ENCODE measurements around the gene NOMO2. TPM values are rescaled to one million over a fixed set of nuclear protein-coding genes. Genes with fewer than 3 reads are reported as not detected.
A peak's percentile ranks its signal among the peaks of the same experiment; 100 is the strongest.
"Not testable (repeated sequence)": the region's sequence is repeated elsewhere in the genome, so short reads cannot be mapped to it uniquely, and the experiment has no call there.

NOMO2 gene
- total RNA-seq, 1 donor from 2014 or later, result 118 TPM

DNA sequence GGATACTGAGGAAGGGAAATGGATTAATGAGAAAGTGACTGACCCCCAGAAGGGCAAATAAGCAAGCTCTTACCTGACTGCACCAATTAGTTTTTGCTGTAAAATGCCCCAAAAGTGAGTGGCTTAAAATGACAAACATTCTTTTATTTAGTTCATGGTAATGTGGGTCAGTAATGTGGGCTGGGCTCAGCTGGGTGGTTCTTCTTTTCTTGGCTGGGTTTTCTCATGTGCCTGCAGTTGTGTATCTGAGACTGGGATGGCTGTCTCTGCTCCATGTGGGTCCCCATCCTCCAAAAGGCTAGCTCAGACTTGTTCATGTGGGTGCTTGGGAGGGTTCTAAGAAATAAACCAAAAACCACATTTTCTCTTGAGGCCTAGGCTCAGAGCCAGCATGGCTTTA is 29.5 kb upstream of the NOMO2 start:
- intact Hi-C loops (cut with DNase I); DNase-seq; H3K27ac ChIP-seq; H3K27me3 ChIP-seq (ENCODE audit: low read depth); ATAC-seq; H3K9me3 ChIP-seq; H3K36me3 ChIP-seq; H3K4me3 ChIP-seq; H3K4me1 ChIP-seq: not testable (repeated sequence)

DNA sequence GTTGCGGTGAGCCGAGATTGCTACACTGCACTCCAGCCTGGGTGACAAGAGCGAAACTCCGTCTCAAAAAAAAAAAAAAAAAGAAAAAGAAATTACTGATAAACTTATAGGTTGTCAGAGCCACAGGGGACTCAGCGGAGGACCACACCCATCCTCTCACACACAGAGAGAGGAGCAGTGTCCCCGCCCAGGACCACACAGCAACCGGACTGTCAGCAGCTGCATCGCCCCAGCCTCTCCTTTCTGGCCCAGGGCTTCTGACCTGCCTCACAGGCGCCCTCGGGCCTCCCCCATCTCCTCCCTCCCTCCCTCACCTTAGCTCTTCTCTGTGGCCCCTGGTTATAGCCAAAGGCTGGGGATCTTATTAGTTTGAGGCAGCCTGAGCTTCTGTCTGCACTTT is 27.9 kb upstream of the NOMO2 start:
- H3K36me3 ChIP-seq; H3K4me3 ChIP-seq; H3K4me1 ChIP-seq; H3K9me3 ChIP-seq; H3K27me3 ChIP-seq (ENCODE audit: low read depth); H3K27ac ChIP-seq; intact Hi-C loops (cut with DNase I); ATAC-seq; DNase-seq: not testable (repeated sequence)

GRCh38 chr16:18586560-18587540 is 25.0 kb upstream of the NOMO2 start:
- H3K27me3 ChIP-seq (ENCODE audit: low read depth); H3K4me1 ChIP-seq; intact Hi-C loops (cut with DNase I); ATAC-seq; DNase-seq; H3K36me3 ChIP-seq; H3K27ac ChIP-seq; H3K4me3 ChIP-seq; H3K9me3 ChIP-seq: not testable (repeated sequence)

DNA sequence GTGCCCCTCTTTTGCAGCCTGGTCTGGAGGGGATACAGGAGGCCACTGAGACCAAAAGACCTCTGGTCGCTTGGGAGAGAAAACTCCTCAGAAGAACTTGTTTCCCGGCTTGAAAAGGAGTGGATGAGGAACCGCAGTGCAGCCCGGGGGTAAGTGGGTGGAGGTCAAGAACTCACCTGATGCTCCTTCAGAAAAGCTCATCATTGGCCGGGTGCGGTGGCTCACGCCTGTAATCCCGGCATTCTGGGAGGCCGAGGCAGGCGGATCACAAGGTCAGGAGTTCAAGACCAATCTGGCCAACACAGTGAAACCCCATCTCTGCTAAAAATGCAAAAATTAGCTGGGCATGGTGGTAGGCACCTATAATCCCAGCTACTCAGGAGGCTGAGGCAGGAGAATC is 23.9 kb upstream of the NOMO2 start:
- H3K27ac ChIP-seq; H3K27me3 ChIP-seq (ENCODE audit: low read depth); ATAC-seq; DNase-seq; H3K4me1 ChIP-seq; H3K9me3 ChIP-seq; intact Hi-C loops (cut with DNase I); H3K36me3 ChIP-seq; H3K4me3 ChIP-seq: not testable (repeated sequence)

GRCh38 chr16:18582902-18583301 is 21.0 kb upstream of the NOMO2 start:
- Histone ChIP-seq H3K36me3 (no peaks in the 10 kb centered on the region), H3K4me3 (no peak overlapping the region), H3K9me3 (no peaks in the 10 kb centered on the region), H3K27me3 (ENCODE audit: low read depth) (no peaks in the 10 kb centered on the region), H3K27ac (no peak overlapping the region), H3K4me1 (no peaks in the 10 kb centered on the region)
- no peak for TF ChIP-seq CTCF (IDR thresholded peaks at IDR 0.05)
- no peak for DNase-seq
- intact Hi-C loops (cut with DNase I), result no loop called here
- ATAC-seq, result no peak

GRCh38 chr16:18580396-18580795 is 18.5 kb upstream of the NOMO2 start:
- H3K36me3 ChIP-seq; H3K4me1 ChIP-seq; H3K4me3 ChIP-seq; intact Hi-C loops (cut with DNase I); H3K27ac ChIP-seq; H3K27me3 ChIP-seq (ENCODE audit: low read depth); H3K9me3 ChIP-seq; DNase-seq: not testable (repeated sequence)
- ATAC-seq, result peak; percentile 84 to 85

DNA sequence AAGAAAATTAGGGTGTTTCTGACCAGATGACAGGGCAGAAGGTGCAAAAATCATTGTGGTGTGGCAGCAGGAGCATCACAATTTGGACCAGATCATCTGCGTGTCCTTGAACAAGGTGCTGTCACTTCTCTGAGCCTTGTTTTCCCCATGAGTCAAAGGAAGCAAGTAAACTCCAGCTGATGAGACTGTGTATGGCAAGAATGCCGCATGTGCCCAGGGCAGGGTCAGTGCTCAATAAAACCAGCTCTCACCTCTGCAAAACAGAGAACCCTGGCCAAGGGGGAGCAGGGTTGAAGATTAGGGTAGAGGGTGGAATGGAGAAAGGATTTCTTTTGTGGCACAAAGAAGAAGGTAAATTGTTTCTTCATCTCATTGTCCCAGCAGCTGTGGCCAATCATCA is 17.4 kb upstream of the NOMO2 start:
- intact Hi-C loops (cut with DNase I); H3K9me3 ChIP-seq; H3K27ac ChIP-seq; H3K27me3 ChIP-seq (ENCODE audit: low read depth); DNase-seq; ATAC-seq; H3K4me1 ChIP-seq; H3K4me3 ChIP-seq; H3K36me3 ChIP-seq: not testable (repeated sequence)

DNA sequence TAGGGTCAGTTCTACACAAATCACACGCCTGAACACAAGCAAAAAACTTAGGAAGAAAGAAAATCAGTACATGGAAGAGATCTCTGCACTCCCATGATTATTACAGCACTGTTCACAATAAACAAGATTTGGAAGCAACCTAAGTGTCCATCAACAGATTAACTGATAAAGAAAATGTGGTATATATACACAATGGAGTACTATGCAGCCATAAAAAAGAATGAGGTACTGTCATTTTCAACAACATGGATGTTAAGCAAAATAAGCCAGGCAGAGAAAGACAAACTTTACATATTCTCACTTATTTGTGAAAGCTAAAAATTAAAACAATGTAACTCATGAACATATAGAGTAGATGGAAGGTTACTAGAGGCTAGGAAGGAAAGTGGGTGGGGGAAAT is 16.0 kb upstream of the NOMO2 start:
- H3K36me3 ChIP-seq; ATAC-seq; H3K4me1 ChIP-seq; H3K9me3 ChIP-seq; H3K4me3 ChIP-seq; intact Hi-C loops (cut with DNase I); DNase-seq; H3K27ac ChIP-seq; H3K27me3 ChIP-seq (ENCODE audit: low read depth): not testable (repeated sequence)

GRCh38 chr16:18575945-18576344 is 14.0 kb upstream of the NOMO2 start:
- H3K9me3 ChIP-seq; H3K27me3 ChIP-seq (ENCODE audit: low read depth); DNase-seq; H3K4me1 ChIP-seq; H3K4me3 ChIP-seq; intact Hi-C loops (cut with DNase I); H3K36me3 ChIP-seq: not testable (repeated sequence)
- ATAC-seq, result peak; percentile 12 to 32
- peak overlapping the region; percentile 31 for H3K27ac ChIP-seq

DNA sequence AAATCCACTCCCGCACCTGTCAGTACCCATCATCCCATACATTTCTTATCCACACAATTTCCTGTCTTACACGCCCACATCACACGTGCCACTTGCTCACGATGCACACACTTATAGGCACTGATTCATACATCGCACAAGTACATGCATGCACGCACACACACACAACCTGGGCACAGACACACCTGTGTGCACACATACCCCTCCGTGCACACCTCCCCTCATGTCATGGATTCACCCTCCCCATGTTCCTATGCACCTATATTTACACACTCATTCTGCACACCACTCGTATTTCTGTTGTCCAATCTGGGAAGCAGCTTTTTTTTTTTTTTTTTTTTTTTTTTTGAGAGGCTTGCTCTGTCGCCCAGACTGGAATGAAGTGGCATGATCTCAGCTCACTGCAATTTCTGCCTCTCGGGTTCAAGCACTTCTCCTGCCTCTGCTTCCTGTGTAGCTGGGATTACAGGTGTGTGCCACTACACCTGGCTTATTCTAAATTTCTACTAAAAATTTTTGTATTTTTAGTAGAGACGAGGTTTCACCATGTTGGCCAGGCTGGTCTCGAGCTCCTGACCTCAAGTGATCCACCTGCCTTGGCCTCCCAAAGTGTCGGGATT is 13.5 kb upstream of the NOMO2 start:
- H3K27me3 ChIP-seq (ENCODE audit: low read depth); DNase-seq; H3K9me3 ChIP-seq; H3K4me3 ChIP-seq; H3K36me3 ChIP-seq; H3K4me1 ChIP-seq; H3K27ac ChIP-seq; intact Hi-C loops (cut with DNase I): not testable (repeated sequence)
- peak; percentile 53 to 77 for ATAC-seq

- ATAC-seq; H3K4me3 ChIP-seq; DNase-seq; H3K36me3 ChIP-seq; intact Hi-C loops (cut with DNase I); H3K27ac ChIP-seq; H3K27me3 ChIP-seq (ENCODE audit: low read depth); H3K4me1 ChIP-seq; H3K9me3 ChIP-seq: not testable (repeated sequence)
Observed at GRCh38 chr16:18573887-18574286, 12.0 kb upstream of the NOMO2 start.

DNA sequence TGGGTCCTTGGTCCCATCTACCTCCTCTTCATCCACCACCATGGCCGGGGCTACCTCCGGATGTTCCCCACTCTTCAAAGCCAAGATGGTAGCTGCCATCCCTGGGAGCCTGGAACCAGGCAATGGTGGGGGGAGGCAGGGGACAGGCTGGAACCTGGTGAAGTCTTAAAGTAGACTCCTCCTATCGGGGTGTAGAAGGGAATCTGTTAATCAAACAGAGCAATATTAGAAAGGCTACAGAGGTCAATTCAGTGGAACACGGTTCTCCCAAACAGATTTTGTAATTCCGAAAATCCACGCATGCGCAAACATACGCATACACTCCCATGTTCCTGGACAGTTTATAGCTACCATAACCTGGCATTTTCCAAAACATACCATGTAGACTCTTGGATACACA is 11.1 kb upstream of the NOMO2 start:
- H3K9me3 ChIP-seq; H3K27ac ChIP-seq; H3K4me1 ChIP-seq; H3K4me3 ChIP-seq; H3K27me3 ChIP-seq (ENCODE audit: low read depth); ATAC-seq; DNase-seq; H3K36me3 ChIP-seq; intact Hi-C loops (cut with DNase I): not testable (repeated sequence)

DNA sequence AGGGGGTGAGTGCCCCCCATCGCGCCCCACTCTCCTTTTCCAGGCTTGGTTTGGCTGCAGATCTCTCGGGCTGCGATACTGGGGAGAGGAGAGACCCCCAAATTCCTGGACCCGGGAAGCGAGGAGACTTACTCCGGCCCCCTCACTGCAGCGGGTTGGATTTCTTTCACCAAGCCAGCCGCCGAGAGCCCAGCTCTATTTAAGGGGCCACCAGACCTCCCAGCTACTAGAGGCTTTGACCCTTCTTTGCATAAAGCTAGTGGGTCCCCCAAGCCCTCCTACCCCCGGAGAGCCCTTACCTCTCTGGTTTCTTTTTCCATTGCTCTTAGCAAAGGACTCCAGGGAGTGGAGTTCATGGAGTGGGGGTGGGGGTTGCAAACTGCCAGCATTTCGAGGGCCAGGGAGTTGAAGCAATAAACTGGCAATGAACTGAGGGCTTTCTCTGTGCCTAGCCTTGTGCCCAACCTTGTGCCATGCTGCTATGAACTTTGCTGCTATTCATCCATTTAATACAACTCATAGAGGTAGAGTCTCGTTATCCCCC is 9.5 kb upstream of the NOMO2 start:
- H3K36me3 ChIP-seq; intact Hi-C loops (cut with DNase I); DNase-seq; H3K27me3 ChIP-seq (ENCODE audit: low read depth); H3K27ac ChIP-seq; H3K9me3 ChIP-seq; H3K4me1 ChIP-seq: not testable (repeated sequence)
- peak; percentile 49 to 55 for ATAC-seq
- H3K4me3 ChIP-seq, result peak overlapping the region; percentile 35
